Fibroblast of the aortic adventitia (primary cell): ENCODE measurements around the gene TAF1C. TPM values are rescaled to one million over a fixed set of nuclear protein-coding genes. Genes with fewer than 3 reads are reported as not detected.

ENCODE experiments used
- DNase-seq: peaks from one replicate; pipeline ENCODE4 v3.0.0-alpha.2; 2010; ENCODE audit warnings: low read depth
- H3K4me3 ChIP-seq: 2 replicates; pipeline ENCODE4 v1.5.1; 2011; ENCODE audit warnings: low read depth, mild to moderate bottlenecking, control low read depth, low read length, moderate library complexity
- CTCF ChIP-seq: IDR thresholded peaks from 2 replicates; pipeline ENCODE4 v1.5.1; 2011; ENCODE audit warnings: mild to moderate bottlenecking, low read length, control low read depth, inconsistent platforms; ENCODE audit not compliant: insufficient read depth
- total RNA-seq: library from RNA; depleted of rRNA; stranded (reverse); fragments of >200 nt; gene quantifications from 2 replicates; pipeline ENCODE4 v1.2.3, GENCODE V29; 2012; ENCODE audit warnings: low replicate concordance

The TAF1C gene
- total RNA-seq, 1 donor, result 19.4 TPM

- TF ChIP-seq CTCF, result no peak
- H3K4me3 ChIP-seq, result no peak overlapping the region
- peak; percentile 51 for DNase-seq
Measured at GRCh38 chr16:84138824-84139627, 47.8 kb downstream of the TAF1C start.

GRCh38 chr16:84138500-84138823 is 48.4 kb downstream of the TAF1C start:
- TF ChIP-seq CTCF, result no peak
- no peak for DNase-seq
- no peak overlapping the region for H3K4me3 ChIP-seq

GRCh38 chr16:84137769-84138357 is 49.0 kb downstream of the TAF1C start:
- TF ChIP-seq CTCF, result no peak
- DNase-seq, result no peak
- H3K4me3 ChIP-seq, result no peak overlapping the region

- no peak for DNase-seq
- no peak overlapping the region for H3K4me3 ChIP-seq
- TF ChIP-seq CTCF, result no peak
Measured at GRCh38 chr16:84137287-84137686, 49.6 kb downstream of the TAF1C start.

GRCh38 chr16:84136331-84137125 is 50.3 kb downstream of the TAF1C start:
- DNase-seq, result no peak
- TF ChIP-seq CTCF, result no peak
- no peak overlapping the region for H3K4me3 ChIP-seq

- no peak for TF ChIP-seq CTCF
- DNase-seq, result no peak
Measured at GRCh38 chr16:84132527-84133285, 54.2 kb downstream of the TAF1C start.

More at GRCh38 chr16:84132527-84133285, 54.2 kb downstream of the TAF1C start:
- H3K4me3 ChIP-seq, result no peak overlapping the region
